ENCODE data around the gene MAPK1.
"Not testable (repeated sequence)": the region's sequence is repeated elsewhere in the genome, so short reads cannot be mapped to it uniquely, and the experiment has no call there.

MAPK1 gene

DNA sequence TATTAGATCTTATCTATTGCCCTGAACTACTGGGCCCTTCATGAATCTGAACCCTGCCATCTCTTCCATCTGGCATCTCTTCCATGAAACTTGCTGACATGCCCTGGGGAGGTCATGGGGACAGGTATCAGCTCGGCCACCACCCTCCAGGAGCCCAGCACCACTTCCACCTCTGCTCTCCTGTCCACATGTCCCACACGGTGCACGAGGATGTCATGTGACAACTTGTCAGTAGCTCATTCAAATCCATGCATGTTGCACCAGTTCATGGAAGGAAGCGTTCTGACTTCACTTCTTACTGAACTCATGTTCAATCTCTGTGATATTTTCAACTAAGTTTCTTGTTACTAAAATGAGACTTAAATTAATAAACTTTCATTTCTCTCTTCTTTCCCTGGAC, 148.4 kb downstream of the MAPK1 start:
- no peak for DNase-seq

DNA sequence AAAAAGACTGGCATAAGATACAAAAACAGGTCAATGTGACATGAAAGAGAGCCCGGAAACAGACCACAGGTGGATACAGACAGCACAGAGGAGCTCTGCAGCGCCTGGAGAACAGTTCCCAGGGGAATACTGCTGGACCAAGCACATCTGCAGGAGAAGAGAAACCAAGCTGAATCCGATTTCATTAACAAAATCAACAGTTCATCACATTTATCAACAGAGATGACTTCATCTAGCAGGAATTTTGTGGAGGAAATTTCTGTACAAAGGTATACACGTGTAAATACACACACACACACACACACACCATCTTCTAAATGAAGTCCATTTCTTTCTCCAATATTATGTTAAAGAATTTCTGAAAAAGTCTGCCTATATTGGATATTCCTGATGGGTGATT, 148.9 kb downstream of the MAPK1 start:
- DNase-seq: no peak

DNA sequence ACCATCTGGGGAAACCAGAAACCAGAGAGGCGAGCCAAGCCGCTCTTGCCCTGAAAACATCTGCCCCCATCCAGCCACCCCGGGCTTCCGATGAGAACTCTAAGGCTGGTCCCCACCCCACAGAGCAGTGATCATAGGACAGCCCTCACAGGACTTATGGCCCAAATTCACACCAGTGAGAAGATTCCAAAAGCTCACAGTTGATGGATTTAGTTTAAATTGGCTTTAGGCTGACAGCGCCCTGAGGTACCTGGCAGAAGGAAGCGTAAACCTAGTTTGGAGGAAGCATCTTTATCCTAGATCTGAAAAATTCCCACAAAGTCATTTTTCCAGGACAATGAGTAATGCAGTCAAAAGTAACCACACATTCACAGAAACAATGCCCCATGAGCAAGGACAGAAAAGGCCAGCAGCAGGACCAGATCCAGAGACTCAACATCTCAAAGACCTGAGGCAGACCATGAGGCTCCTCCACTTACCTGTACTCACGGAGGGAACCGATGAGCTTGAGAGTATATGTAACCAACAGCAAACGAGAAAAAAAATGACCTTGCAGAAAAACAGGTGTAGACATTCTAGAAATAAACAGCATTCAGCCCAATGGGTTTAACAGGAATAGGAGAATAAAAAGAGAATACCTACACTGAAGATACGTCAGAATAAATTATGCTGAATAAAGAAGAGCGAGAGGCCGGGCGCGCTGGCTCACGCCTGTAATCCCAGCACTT, 150.9 kb downstream of the MAPK1 start:
- not testable (repeated sequence) for DNase-seq

DNA sequence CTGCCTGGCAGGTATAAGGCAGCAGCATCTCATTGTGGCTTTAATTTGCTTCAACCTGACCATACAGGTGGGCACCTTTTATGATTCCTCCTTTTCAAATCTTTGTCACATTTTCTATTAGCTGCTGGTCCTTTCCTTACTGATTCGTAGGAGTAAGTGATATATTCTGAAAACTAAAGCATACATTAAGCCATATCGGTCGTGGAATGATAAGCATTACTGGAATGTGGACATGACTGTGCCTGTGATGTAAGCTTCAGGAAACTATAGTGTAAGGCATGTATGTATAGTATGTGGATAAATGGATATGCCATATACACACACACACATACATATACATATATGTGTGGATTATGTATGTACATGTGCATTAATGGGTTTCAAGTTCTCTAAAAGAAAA, 152.7 kb downstream of the MAPK1 start:
- no peak for DNase-seq

DNA sequence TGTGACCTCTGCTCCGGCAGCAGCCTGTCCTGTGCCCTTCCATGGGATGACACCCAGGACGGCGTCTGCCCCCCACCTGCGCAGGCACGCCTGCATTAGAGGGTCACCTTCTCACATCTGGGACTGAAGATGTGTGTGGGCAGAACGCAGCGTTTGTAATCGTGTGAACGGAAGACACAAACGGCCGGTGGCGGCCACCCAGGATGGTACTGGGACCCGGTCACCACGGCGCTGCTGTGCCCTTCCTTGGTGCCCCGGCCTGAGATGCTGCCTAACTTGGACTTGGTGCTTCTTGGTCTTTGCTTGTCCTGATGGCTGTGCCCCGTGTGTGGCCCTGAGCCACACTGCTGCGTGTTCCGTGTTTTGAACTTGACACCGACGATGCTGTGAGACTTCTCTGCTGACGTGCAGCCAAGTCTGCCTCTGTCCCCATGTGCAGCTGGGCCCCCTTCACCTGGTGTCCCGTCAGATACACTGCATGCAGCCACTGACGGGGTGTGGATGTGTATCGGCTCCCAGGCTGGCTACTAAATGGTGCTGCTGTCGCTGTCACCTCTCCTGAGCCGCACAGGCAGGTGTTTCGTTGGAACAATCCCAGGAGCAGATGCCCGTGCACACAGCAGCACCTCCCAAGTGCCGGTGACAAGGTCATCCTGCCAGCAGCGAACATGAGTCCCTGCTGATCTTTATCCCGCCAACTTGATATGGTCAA, 153.2 kb downstream of the MAPK1 start:
- no peak for DNase-seq

DNA sequence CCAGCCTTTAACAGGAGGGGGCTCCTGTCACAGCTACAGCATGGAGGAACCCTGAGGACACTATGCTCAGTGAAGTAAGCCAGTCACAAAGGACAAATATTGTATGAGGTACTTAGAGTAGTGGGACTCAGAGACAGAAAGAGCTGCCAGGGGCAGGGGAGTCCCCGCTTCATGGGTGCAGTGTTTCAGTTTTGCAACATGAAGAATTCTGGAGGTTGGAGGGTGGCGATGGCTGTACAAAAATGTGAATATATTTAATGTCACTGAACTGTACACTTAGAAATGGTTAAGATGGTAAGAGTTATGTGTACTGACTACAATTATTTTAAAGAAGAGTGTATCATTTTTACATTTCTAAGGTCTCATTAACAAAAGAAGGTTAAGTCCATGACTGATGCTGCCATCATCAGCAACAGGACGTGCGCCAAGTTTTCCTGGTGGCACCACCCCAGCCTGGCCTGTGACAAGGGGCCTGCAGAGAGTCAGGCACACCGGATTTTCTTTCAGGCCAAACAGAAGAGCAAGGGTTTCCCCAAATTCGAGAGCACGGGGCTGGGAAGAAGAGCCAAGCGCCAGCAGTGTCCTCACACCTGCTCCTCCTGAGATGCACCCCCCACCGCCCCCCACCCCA, 153.9 kb downstream of the MAPK1 start:
- no peak for DNase-seq

DNA sequence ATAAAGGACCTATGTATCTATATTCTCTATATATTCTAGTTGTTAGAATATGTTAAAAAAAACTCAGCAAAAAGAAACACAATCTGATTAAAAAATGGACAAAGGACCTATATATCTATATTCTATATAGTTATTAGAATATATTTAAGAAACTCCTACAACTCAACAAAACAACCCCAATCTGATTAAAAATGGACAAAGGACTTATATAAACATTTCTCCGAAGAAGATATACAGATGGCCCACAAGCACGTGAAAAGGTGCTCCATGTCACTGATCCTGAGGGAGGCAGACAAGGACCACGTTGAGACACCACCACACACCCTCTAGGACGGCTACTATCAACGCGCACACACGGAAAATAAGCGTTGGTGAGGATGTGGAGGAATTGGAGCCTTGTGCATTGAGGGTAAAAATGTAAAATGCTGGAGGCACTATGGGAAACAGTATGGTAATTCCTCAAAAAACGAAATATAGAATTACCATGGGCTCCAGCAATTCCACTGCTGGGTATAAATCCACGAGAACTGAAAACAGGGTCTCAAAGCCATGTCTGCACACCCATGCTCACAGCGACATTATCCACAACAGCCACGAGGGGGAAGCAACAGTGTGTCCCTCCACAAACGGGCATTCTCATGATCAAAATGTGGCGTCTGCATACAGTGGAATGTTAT, 154.6 kb downstream of the MAPK1 start:
- DNase-seq: peak; percentile 69

DNA sequence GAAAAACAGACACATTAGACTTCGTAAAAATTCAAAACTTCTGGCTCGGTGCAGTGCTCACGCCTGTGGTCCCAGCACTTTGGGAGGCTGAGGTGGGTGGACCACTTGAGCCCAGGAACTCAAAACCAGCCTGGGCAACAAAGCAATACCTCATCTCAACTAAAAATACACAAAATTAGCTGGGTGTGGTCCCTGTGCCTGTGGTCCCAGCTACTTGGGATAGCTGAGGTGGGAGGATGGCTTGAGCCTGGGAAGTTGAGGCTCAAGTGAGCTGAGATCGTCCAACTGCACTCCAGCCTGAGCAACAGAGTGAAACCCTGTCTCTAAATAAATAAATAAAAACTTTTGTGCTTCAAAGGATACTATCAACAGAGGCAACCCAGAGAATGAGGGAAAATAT, 155.6 kb downstream of the MAPK1 start:
- no peak for DNase-seq

DNA sequence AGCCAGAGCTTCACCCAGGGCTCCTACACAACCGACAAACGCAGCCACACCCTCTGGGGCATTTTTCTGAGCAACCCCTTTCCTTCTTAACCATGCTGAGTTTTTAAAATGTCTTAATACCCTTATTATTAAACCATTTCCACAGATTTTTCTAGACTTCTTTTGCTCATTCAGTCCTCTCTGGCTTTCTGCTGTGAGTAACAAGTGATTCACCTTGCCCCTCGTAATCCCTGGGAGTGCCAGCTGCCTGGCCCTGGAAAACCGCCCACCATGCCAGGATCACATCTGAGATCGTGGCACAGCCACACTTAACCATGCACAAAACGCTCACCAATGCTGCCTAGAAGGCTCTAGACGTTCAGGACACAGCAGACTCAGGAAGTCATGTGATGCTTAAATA, 157.3 kb downstream of the MAPK1 start:
- no peak for DNase-seq

DNA sequence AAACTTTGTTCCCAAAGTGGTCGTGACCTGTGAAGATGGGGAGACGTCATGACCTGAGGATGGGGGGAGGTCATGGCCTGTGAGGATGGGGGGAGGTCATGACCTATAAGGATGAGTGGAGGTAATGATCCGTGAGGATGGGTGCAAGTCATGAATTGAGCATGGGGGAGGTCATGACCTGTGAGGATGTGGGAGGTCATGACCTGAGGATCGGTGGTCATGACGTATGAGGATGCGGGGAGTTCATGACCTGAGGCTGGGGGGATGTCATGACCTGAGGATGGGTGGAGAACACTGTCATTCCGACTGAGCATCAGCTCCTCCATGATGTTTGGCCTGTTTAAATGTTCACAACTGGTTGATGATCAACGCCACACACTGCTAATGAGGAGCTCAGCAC, 157.8 kb downstream of the MAPK1 start:
- DNase-seq: no peak

DNA sequence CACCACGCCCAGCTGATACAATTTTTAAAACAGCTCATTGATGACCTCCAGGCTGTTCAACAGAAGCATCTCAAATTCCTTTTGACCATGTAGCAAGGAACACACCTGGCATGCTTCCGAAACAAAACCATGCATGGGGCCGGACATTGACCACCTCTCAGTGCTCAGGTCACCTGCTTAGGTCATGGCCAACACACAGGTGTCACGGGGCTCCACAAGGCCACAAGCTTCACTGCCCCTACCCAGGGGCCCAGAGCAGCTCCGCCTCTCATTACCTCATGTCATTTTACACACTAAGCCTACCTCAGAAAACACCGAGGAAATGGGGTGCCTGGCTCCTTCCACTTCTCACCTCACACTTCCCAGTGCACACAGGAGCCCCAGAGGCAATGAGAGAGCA, 158.5 kb downstream of the MAPK1 start:
- no peak for DNase-seq

DNA sequence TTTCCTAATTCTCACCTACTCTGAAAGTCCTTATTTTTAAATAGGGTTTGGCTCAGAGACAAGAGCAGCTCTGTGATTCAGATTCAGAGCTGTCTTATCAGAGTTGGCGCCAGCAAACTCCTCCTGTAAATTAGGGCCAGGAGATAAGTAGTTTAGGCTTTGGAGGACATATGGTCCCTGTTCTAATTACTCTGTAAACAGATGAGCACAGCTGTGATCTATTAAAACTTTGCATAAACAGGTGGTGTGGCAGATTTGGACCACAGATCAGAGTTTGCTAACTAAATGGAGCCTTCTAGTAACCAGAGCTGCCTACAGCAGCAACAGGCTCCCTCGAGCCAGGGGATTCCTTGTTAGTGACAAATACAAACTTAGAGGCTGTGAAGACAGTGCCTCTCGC, 159.8 kb downstream of the MAPK1 start:
- DNase-seq: no peak

Data from stimulated activated CD4-positive, alpha-beta T cell treated with anti-CD3 and anti-CD28 coated beads, Interleukin-4, amount 100 ng/mL, for 24 hours (primary cell).